Right forelimb (tissue), 1 donor: ENCODE measurements around the gene ZNF177.
"Not testable (repeated sequence)": the region's sequence is repeated elsewhere in the genome, so short reads cannot be mapped to it uniquely, and the experiment has no call there.

Experiments
- DNase-seq: peaks from one replicate; pipeline ENCODE4 v3.0.0-alpha.2; 2018

Gene ZNF177

GRCh38 chr19:9362905-9363304 lies at the start of gene ZNF177:
Gene ZNF177, plus strand, starts transcription at chr19:9363013. Its CDS starts 15,299 bp downstream, at chr19:9378312.
- DNase-seq: peak; percentile 69

GRCh38 chr19:9313756-9314155 lies 49.1 kb upstream of the ZNF177 start:
- no peak for DNase-seq

GRCh38 chr19:9321338-9321737 lies 41.5 kb upstream of the ZNF177 start:
- DNase-seq: no peak

GRCh38 chr19:9321756-9322155 lies 41.1 kb upstream of the ZNF177 start:
- not testable (repeated sequence) for DNase-seq

GRCh38 chr19:9322201-9322600 lies 40.6 kb upstream of the ZNF177 start:
- not testable (repeated sequence) for DNase-seq

GRCh38 chr19:9323557-9323918 lies 39.3 kb upstream of the ZNF177 start:
- peak; percentile 75 for DNase-seq

- peak; percentile 98 for DNase-seq
These were observed 38.8 kb upstream of the ZNF177 start, which contains the start of gene ZNF559 for GRCh38 chr19:9323919-9324583. Gene ZNF559, plus strand, starts transcription at chr19:9324179. Its CDS starts 14,371 bp downstream, at chr19:9338550.

- no peak for DNase-seq
These were observed 38.2 kb upstream of the ZNF177 start for GRCh38 chr19:9324584-9324962.

GRCh38 chr19:9329999-9330398 lies 32.8 kb upstream of the ZNF177 start:
- DNase-seq: no peak

GRCh38 chr19:9342610-9343304 lies 20.1 kb upstream of the ZNF177 start:
- no peak for DNase-seq

GRCh38 chr19:9345005-9345404 lies 17.8 kb upstream of the ZNF177 start:
- no peak for DNase-seq

- DNase-seq: no peak
These were observed 14.6 kb upstream of the ZNF177 start for GRCh38 chr19:9348253-9348652.

GRCh38 chr19:9348671-9349070 lies 14.1 kb upstream of the ZNF177 start:
- no peak for DNase-seq

- no peak for DNase-seq
These were observed 10.3 kb upstream of the ZNF177 start for GRCh38 chr19:9352505-9352904.

GRCh38 chr19:9353011-9353410 lies 9.8 kb upstream of the ZNF177 start:
- no peak for DNase-seq

- no peak for DNase-seq
These were observed 8.2 kb upstream of the ZNF177 start for GRCh38 chr19:9354651-9355050.

- no peak for DNase-seq
These were observed 8.2 kb downstream of the ZNF177 start for GRCh38 chr19:9370738-9371619.

GRCh38 chr19:9381361-9381785 lies 18.6 kb downstream of the ZNF177 start:
- no peak for DNase-seq

- DNase-seq: peak; percentile 83
These were observed 44.1 kb downstream of the ZNF177 start for GRCh38 chr19:9406798-9407352.

GRCh38 chr19:9407827-9408226 lies 45.0 kb downstream of the ZNF177 start:
- no peak for DNase-seq

GRCh38 chr19:9413240-9413954 lies 50.6 kb downstream of the ZNF177 start:
- DNase-seq: no peak

- no peak for DNase-seq
These were observed 65.1 kb downstream of the ZNF177 start for GRCh38 chr19:9427941-9428340.
